Bronchial epithelial cell (primary cell): Measurements from ENCODE around the gene FTCDNL1. TPM values are rescaled to one million over a fixed set of nuclear protein-coding genes. Genes with fewer than 3 reads are reported as not detected.

Experiments used
- DNase-seq: peaks from one replicate; pipeline ENCODE4 v3.0.0-alpha.2; 2010; ENCODE audit warnings: low read depth
- FAIRE-seq: peaks from 2 replicates; lab custom pipeline; 2011; peaks lifted over from hg19 to GRCh38; lab: Jason Lieb, UNC
- H3K27me3 ChIP-seq: 2 replicates; pipeline ENCODE4 v1.5.1; 2011; ENCODE audit warnings: low read length; ENCODE audit not compliant: control insufficient read depth, insufficient read depth
- H3K36me3 ChIP-seq: 2 replicates; pipeline ENCODE4 v1.5.1; 2011; ENCODE audit warnings: low read length; ENCODE audit not compliant: control insufficient read depth, insufficient read depth
- H3K4me3 ChIP-seq: 2 replicates; pipeline ENCODE4 v1.5.1; 2011; ENCODE audit warnings: mild to moderate bottlenecking, low read depth, low read length, control low read depth
- total RNA-seq: library from RNA; depleted of rRNA; stranded (reverse); fragments of >200 nt; gene quantifications from 2 replicates; pipeline ENCODE4 v1.2.1, GENCODE V29; 2014
- TF ChIP-seq, protein P1 (sequence below): IDR thresholded peaks from 2 replicates; pipeline ENCODE4 v1.5.1; 2011; ENCODE audit warnings: mild to moderate bottlenecking, moderate library complexity, low read length, control low read depth, inconsistent platforms; ENCODE audit not compliant: insufficient read depth, severe bottlenecking

FTCDNL1 gene
- total RNA-seq, 1 donor from 2014 or later, result 0.53 TPM

DNA sequence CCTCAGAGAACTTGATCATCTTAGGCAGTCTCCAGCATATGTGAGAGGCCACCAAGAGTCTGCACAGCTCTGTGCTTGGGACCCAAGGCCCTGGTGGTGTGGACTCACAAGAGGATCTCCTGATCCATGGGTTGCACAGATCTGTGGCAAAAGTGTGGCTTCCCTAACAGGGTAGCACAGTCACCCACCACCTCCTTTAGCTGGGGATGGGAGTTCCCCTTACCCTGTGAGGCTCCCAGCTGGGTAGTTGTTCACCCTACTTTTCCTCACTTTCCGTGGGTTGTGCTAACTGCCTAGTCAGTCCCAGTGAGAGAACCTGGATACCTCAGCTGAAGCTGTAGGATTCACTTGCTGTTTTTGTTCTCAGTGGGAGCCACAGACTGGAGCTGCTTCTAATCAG is 123.7 kb downstream of the FTCDNL1 start:
- TF ChIP-seq, protein P1, sequence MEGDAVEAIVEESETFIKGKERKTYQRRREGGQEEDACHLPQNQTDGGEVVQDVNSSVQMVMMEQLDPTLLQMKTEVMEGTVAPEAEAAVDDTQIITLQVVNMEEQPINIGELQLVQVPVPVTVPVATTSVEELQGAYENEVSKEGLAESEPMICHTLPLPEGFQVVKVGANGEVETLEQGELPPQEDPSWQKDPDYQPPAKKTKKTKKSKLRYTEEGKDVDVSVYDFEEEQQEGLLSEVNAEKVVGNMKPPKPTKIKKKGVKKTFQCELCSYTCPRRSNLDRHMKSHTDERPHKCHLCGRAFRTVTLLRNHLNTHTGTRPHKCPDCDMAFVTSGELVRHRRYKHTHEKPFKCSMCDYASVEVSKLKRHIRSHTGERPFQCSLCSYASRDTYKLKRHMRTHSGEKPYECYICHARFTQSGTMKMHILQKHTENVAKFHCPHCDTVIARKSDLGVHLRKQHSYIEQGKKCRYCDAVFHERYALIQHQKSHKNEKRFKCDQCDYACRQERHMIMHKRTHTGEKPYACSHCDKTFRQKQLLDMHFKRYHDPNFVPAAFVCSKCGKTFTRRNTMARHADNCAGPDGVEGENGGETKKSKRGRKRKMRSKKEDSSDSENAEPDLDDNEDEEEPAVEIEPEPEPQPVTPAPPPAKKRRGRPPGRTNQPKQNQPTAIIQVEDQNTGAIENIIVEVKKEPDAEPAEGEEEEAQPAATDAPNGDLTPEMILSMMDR, result no peak
- Histone ChIP-seq H3K36me3 (no peaks in the 10 kb centered on the region), H3K4me3 (no peak overlapping the region), H3K27me3 (no peaks in the 10 kb centered on the region)
- DNase-seq (no peak), FAIRE-seq (no peak)

GRCh38 chr2:199718074-199718473 is 132.9 kb downstream of the FTCDNL1 start:
- DNase-seq (no peak), FAIRE-seq (no peak)
- TF ChIP-seq, protein P1, result no peak
- Histone ChIP-seq H3K4me3 (no peak overlapping the region), H3K27me3 (peaks cover 1% of the 10 kb centered on the region), H3K36me3 (no peaks in the 10 kb centered on the region)

DNA sequence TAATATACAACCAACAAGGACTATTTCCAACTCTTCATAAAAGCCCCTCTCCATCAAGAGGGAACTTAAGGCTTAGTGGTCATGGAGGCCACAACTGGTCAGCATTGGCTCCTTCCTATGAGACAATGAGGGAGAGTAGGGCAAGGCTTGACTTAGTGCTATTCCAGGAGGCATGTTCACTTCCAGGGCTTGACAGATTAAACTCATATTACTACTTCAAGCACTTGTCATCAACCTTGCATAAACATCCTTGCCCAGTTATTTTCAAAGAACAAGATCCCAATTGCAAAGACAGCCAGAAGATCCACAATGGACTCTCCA is 133.4 kb downstream of the FTCDNL1 start:
- Histone ChIP-seq H3K4me3 (no peak overlapping the region), H3K36me3 (no peaks in the 10 kb centered on the region), H3K27me3 (peaks cover 1% of the 10 kb centered on the region)
- TF ChIP-seq, protein P1, result no peak
- DNase-seq (no peak), FAIRE-seq (no peak)

- Histone ChIP-seq H3K4me3 (no peak overlapping the region), H3K36me3 (no peaks in the 10 kb centered on the region), H3K27me3 (peaks cover 1% of the 10 kb centered on the region)
- TF ChIP-seq, protein P1, result no peak
- FAIRE-seq (no peak), DNase-seq (peak; percentile 80)
These were observed 134.0 kb downstream of the FTCDNL1 start for GRCh38 chr2:199716807-199717586.

DNA sequence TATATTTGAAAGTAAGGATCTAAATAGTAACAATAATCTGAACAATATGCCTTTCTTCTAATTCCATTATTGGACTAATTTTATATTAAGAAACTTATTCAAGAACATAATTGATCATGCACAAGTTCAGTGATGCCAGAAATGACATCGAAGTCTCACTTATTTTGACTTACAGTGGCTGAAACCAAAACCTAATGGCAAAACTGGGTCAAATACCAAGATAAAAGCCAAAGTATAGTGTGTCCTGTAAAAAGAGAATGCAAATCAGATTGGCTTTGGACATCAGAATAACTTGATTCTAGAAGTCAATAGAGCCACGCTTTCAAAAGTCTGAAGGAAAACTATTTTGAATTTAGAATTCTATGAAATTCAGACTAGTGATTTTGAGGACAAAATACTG is 137.2 kb downstream of the FTCDNL1 start:
- Histone ChIP-seq H3K27me3 (no peaks in the 10 kb centered on the region), H3K36me3 (no peaks in the 10 kb centered on the region), H3K4me3 (no peak overlapping the region)
- TF ChIP-seq, protein P1, result no peak
- no peak for FAIRE-seq
- no peak for DNase-seq

- DNase-seq (no peak), FAIRE-seq (no peak)
- TF ChIP-seq, protein P1, result no peak
- H3K27me3 ChIP-seq, result no peaks in the 10 kb centered on the region
- H3K36me3 ChIP-seq, result no peaks in the 10 kb centered on the region
- H3K4me3 ChIP-seq, result no peak overlapping the region
These were observed 140.4 kb downstream of the FTCDNL1 start for GRCh38 chr2:199710551-199710950.
